ENCODE results near the gene HHEX.

The HHEX gene

DNA sequence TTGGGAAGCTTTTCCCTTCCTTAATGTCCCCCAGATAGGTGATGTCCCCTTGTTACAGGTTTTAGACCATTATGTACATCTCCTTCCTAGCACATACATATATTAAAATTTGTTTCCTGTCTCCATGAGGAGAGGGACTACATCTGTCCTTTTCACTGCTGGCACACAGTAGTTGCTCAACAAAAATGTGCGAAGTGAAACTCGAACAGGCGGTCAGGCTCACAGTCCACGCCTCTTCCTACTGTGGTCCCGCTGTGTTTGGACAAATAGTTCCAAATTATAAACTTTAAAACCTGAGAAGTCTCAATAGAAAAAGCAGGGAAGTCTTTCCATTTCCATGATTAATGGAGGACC lies 1.2 kb upstream of the HHEX start:
- H3K4me3 ChIP-seq (ENCODE audit: low read depth, low read length): no peak overlapping the region
- DNase-seq (ENCODE audit: low read depth): no peak
- TF ChIP-seq, protein P1, sequence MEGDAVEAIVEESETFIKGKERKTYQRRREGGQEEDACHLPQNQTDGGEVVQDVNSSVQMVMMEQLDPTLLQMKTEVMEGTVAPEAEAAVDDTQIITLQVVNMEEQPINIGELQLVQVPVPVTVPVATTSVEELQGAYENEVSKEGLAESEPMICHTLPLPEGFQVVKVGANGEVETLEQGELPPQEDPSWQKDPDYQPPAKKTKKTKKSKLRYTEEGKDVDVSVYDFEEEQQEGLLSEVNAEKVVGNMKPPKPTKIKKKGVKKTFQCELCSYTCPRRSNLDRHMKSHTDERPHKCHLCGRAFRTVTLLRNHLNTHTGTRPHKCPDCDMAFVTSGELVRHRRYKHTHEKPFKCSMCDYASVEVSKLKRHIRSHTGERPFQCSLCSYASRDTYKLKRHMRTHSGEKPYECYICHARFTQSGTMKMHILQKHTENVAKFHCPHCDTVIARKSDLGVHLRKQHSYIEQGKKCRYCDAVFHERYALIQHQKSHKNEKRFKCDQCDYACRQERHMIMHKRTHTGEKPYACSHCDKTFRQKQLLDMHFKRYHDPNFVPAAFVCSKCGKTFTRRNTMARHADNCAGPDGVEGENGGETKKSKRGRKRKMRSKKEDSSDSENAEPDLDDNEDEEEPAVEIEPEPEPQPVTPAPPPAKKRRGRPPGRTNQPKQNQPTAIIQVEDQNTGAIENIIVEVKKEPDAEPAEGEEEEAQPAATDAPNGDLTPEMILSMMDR (IDR thresholded peaks at IDR 0.05; ENCODE audit: control insufficient read depth, extremely low read depth, insufficient read depth): no peak

DNA sequence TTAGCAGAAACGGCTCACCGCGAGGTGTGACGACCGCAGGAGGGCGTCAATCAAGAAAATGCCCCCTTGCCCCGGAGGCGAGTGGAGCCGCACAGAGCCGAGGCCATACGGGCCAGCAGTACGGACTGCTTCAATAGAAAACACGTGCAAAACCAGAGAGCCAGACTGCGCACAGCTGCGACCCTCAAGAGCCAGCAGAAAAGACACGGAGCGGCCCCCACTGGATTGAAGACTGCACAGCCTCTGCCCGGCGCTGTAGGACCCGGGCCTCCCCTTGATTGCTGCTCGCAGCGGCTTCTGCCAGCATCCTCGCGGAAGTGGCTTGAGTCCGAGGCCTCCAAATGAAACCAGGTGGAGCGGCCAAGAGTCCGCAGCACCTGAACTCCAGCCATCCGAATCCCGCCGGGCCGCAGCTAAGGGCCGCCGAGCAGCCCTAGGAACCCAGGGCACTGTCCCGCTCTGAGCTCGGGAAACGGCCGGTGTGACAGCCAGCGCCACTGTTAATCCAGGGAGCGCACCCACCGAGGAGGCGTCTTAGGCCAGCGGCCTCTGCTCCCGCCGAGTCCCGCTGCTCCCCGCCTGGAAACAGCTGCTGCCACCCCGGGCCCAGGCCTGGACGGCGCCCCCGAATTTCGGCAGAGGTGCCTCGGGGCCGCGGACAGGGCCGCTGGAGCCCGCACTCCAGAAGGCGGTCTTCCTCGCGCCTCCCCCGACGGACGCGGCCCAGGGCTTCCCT lies 660 bp upstream of the HHEX start:
- DNase-seq (ENCODE audit: low read depth): no peak
- TF ChIP-seq, protein P1 (IDR thresholded peaks at IDR 0.05; ENCODE audit: control insufficient read depth, extremely low read depth, insufficient read depth): no peak
- peak overlapping the region; percentile 37 for H3K4me3 ChIP-seq (ENCODE audit: low read depth, low read length)

DNA sequence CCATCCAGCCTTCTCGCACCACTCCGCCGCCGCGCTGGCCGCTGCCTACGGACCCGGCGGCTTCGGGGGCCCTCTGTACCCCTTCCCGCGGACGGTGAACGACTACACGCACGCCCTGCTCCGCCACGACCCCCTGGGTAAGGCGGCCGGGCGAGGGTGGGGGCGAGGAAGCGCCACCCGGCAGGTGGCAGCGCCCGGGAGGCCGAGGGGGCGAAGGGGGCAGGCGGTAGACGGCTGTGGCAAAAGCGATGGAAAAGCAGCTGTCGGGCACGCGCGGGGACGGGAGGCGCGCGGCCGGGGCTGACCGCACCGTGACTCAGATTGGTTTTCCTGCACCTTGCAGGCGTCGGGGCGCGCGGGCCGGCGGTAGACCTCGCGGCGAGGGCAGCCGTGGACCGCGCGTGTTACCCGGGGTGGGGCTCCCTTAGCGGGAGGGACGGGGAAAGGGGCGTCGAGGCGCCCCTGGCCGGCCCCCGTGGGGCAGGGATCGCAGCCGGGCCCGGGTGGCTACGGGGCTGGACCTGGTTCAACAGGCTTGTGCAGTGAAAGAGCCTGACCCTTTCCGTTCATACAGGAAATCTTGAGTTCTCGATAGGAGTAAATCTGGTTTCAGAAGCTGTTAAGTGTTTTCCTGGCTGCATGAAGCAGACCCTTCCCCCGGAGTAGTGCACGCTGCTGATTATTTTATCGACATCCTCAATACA lies 608 bp downstream of the HHEX start:
- no peak for DNase-seq (ENCODE audit: low read depth)

DNA sequence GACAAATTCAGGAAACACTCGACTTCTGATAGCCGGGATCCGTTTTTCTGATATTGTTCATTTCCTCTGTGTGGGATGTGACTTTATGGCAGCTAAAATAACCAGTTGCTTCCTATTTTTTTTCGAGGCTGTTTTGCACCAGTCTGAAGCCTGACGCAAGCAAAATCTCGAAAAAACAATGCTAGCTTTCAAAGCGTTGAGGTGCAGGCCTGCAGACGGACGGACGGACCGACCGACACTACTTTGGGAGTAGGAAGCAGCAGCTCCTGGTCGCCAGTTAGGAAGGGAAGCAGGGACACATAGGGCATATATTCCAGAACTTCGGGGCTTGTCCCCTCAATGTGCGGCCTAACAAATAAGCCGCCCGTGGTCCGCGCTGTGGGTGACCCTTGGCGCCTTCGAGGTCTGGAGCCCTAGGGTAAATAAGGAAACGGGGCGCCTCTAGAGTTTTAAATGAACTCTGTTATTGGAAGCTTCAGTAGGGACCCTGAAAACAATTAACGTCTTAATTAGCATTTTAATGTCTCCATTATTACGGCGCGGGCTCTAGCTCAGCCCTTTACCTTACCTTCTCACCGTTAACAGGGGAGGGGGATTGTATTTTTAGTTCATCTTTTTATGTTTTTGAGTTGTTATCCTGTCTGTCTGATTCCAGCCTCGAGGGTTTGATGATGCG lies 1.3 kb downstream of the HHEX start:
- H3K4me3 ChIP-seq (ENCODE audit: low read depth, low read length): no peak overlapping the region

More for the DNA sequence above, 608 bp downstream of the HHEX start:
- TF ChIP-seq, protein P1 (IDR thresholded peaks at IDR 0.05; ENCODE audit: control insufficient read depth, extremely low read depth, insufficient read depth): no peak
- peak overlapping the region; percentile 35 for H3K4me3 ChIP-seq (ENCODE audit: low read depth, low read length)

DNA sequence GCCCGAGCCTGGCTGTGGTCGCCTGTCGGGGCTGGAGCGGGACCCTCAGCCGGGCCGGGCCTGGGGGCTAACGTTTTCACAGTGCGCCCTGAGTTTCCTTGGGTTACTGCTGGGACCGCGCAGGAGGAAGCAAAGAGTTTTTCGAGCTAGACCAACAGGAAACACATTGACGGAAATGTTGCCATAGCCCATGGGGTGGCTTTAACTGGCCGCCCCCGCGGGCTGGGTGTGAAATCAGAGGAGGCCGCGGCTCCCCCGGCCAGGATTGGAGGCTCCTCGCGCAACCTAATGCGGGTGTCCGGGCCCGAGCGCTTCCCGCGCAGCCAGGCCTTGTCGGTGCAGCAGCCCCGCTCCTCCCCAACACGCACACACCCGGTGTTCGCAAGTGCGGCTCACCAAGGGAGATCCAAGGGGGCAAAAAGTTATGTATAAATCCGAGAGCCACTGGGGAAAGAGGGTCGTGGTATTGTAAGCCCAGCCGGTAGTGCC lies 1.9 kb downstream of the HHEX start:
- H3K4me3 ChIP-seq (ENCODE audit: low read depth, low read length): no peak overlapping the region
- DNase-seq (ENCODE audit: low read depth): no peak
- TF ChIP-seq, protein P1 (IDR thresholded peaks at IDR 0.05; ENCODE audit: control insufficient read depth, extremely low read depth, insufficient read depth): no peak

More for the DNA sequence above, 1.3 kb downstream of the HHEX start:
- DNase-seq (ENCODE audit: low read depth): no peak
- TF ChIP-seq, protein P1 (IDR thresholded peaks at IDR 0.05; ENCODE audit: control insufficient read depth, extremely low read depth, insufficient read depth): no peak

DNA sequence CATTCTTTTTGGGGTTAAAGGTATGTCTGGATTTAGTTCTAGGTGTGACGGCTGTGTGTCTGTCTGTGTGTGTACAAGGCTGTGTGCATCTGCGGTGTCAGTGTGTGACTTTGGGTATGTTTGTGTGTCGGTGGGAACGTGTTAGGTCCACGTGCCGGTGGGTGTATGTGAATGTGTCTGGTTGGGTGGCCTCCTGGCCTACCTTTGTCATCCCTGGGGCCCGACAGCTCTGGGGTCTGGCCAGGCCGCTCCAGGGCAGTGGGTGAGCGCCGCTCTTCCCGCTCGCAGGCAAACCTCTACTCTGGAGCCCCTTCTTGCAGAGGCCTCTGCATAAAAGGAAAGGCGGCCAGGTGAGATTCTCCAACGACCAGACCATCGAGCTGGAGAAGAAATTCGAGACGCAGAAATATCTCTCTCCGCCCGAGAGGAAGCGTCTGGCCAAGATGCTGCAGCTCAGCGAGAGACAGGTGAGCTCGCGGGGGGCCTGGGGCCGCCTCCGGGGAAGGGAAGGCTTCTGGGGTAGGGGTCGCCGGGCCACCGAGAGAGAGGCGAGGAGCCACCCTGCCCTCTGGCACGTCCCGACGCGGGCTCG lies 2.4 kb downstream of the HHEX start:
- TF ChIP-seq, protein P1 (IDR thresholded peaks at IDR 0.05; ENCODE audit: control insufficient read depth, extremely low read depth, insufficient read depth): no peak
- peak overlapping the region; percentile 31; the same call in 1 of the 2 replicates for H3K4me3 ChIP-seq (ENCODE audit: low read depth, low read length)
- no peak for DNase-seq (ENCODE audit: low read depth)
